ENCODE measurements around the gene NAALADL2. TPM values are rescaled to one million over a fixed set of nuclear protein-coding genes. Genes with fewer than 3 reads are reported as not detected.
"Not testable (repeated sequence)": the region's sequence is repeated elsewhere in the genome, so short reads cannot be mapped to it uniquely, and the experiment has no call there.

Gene NAALADL2
- total RNA-seq, 3 donors from 2014 or later, result 18.4 to 43.9 (median 20.8) TPM

DNA sequence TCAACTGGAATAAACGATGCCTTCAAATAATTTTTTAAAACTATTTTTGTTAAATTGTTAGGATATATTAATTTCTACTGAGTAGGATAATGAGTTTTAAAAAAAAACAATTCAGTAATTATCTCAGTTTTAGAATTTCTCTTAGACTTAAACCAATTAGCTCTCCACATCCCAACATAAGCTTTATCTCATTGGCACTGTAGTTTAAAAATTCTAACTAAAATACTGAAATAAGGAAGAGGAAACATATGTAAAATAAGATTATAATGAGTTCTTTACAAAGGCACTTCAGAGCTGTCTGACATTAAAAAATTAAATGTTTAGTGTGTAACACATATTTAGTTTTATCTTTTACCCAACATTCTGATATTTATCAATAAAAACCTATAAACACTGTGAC lies 558.3 kb downstream of the NAALADL2 start:
- no peaks in the 10 kb centered on the region for H3K4me1 ChIP-seq (ENCODE audit: low read depth)
- DNase-seq (no peak), ATAC-seq (no peak)
- intact Hi-C loops (cut with DNase I, micrococcal nuclease), result no loop called here
- TF ChIP-seq, protein P1, sequence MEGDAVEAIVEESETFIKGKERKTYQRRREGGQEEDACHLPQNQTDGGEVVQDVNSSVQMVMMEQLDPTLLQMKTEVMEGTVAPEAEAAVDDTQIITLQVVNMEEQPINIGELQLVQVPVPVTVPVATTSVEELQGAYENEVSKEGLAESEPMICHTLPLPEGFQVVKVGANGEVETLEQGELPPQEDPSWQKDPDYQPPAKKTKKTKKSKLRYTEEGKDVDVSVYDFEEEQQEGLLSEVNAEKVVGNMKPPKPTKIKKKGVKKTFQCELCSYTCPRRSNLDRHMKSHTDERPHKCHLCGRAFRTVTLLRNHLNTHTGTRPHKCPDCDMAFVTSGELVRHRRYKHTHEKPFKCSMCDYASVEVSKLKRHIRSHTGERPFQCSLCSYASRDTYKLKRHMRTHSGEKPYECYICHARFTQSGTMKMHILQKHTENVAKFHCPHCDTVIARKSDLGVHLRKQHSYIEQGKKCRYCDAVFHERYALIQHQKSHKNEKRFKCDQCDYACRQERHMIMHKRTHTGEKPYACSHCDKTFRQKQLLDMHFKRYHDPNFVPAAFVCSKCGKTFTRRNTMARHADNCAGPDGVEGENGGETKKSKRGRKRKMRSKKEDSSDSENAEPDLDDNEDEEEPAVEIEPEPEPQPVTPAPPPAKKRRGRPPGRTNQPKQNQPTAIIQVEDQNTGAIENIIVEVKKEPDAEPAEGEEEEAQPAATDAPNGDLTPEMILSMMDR (IDR thresholded peaks at IDR 0.05), result no peak
- no peaks in the 10 kb centered on the region for H3K9me3 ChIP-seq
- no peaks in the 10 kb centered on the region for H3K36me3 ChIP-seq (ENCODE audit: low read depth)
- no peak overlapping the region for H3K4me3 ChIP-seq

DNA sequence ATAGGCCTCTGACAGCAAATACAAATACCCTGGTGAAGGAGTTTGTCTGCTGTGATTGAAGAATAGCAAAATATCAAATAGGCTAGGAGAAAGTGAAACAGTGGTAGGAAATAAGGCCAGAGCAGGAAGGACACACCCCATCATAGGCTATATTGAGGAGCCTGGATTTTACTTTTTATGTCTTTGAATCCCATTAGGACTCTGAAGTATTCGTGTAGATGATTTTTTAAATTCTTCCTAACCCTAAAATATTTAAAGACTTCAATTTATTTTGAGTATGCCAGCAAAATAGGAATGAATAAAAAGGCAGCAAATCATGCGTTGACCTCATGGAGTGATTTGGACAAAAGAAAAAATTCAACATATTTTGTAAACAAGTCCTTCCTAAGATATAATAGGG lies 562.8 kb downstream of the NAALADL2 start:
- Histone ChIP-seq H3K9me3 (no peaks in the 10 kb centered on the region), H3K4me3 (no peak overlapping the region), H3K36me3 (ENCODE audit: low read depth) (no peaks in the 10 kb centered on the region), H3K4me1 (ENCODE audit: low read depth) (no peaks in the 10 kb centered on the region)
- no peak for DNase-seq
- intact Hi-C loops (cut with DNase I, micrococcal nuclease), result no loop called here
- TF ChIP-seq, protein P1 (IDR thresholded peaks at IDR 0.05), result no peak
- ATAC-seq, result no peak

DNA sequence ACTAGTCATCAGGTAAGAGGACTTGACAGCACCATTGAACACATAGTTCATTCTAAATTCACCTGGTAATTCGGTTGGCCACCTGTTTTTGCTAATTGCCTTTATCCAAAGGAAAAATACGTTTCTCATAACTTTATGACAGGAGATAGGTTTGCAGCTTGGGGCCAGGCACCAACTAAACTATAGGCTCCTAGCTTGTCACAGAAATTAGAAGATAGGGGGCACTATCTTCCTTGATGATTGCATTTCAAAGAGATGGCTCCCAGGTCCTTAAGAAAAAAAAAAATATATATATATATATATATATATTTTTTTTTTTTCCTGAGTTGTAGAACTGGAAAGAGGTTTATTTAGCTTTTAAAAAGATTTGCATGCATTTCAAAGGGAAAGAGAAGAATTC lies 563.6 kb downstream of the NAALADL2 start:
- intact Hi-C loops (cut with DNase I, micrococcal nuclease), result no loop called here
- H3K36me3 ChIP-seq (ENCODE audit: low read depth), result no peaks in the 10 kb centered on the region

DNA sequence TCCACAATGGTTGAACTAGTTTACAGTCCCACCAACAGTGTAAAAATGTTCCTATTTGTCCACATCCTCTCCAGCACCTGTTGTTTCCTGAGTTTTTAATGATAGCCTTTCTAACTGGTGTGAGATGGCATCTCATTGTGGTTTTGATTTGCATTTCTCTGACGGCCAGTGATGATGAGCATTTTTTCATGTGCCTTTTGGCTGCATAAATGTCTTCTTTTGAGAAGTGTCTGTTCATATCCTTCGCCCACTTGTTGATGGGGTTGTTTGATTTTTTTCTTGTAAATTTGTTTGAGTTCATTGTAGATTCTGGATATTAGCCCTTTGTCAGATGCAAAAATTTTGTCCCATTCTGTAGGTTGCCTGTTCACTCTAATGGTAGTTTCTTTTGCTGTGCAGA lies 564.7 kb downstream of the NAALADL2 start:
- H3K36me3 ChIP-seq (ENCODE audit: low read depth); H3K9me3 ChIP-seq; H3K4me1 ChIP-seq (ENCODE audit: low read depth); intact Hi-C loops (cut with DNase I, micrococcal nuclease); H3K4me3 ChIP-seq; DNase-seq; ATAC-seq: not testable (repeated sequence)

More for the DNA sequence above, 563.6 kb downstream of the NAALADL2 start:
- TF ChIP-seq, protein P1 (IDR thresholded peaks at IDR 0.05), result no peak
- H3K4me3 ChIP-seq, result no peak overlapping the region
- H3K9me3 ChIP-seq, result no peaks in the 10 kb centered on the region
- no peak for DNase-seq
- ATAC-seq, result no peak
- no peaks in the 10 kb centered on the region for H3K4me1 ChIP-seq (ENCODE audit: low read depth)

DNA sequence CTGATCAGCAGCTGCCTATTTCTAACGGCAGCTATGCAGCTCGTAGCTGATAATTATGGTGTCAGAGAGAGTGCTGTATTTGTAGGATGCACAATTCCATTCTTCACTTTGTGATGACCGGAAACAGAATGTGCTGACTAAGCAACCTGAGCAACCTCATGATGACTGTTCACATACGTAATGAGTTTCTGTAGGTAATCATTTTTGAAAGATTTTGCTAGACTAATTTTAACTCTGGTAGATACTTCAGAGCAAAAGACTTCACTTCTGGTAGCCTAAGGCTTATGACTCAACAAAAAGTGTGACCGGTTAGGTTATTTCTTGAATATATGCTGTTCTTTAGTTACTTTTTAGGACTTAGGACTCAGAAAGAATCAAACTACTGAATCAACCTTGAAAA lies 567.7 kb downstream of the NAALADL2 start:
- no peak for DNase-seq
- Histone ChIP-seq H3K9me3 (no peaks in the 10 kb centered on the region), H3K36me3 (ENCODE audit: low read depth) (no peaks in the 10 kb centered on the region), H3K4me3 (no peak overlapping the region), H3K4me1 (ENCODE audit: low read depth) (peaks cover 4% of the 10 kb centered on the region)
- TF ChIP-seq, protein P1 (IDR thresholded peaks at IDR 0.05), result no peak
- no peak for ATAC-seq
- intact Hi-C loops (cut with DNase I, micrococcal nuclease), result no loop called here

DNA sequence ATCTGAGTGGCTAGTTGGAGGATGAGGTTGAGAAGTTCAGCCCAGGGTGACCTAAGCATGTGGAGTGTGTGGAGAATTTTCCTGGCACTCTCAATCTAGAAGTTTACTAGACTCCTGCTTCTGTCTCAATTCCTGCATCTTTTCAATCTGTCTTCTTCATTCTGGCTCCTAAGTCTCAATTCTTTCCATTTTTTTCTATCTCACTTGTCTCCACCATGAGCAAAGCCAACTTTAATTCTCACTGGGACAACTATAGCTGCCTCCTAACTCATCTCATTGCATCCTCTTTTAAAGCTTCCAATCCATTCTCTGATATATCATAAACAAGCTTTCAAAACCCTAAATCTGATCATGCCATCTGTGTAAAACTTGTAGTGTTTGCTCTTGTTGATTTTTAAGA lies 569.3 kb downstream of the NAALADL2 start:
- H3K4me1 ChIP-seq (ENCODE audit: low read depth), result peaks cover 4% of the 10 kb centered on the region
- DNase-seq, result no peak
- intact Hi-C loops (cut with DNase I, micrococcal nuclease), result no loop called here

More for the DNA sequence above, 569.3 kb downstream of the NAALADL2 start:
- ATAC-seq, result no peak
- Histone ChIP-seq H3K36me3 (ENCODE audit: low read depth) (no peaks in the 10 kb centered on the region), H3K9me3 (no peaks in the 10 kb centered on the region), H3K4me3 (no peak overlapping the region)
- TF ChIP-seq, protein P1 (IDR thresholded peaks at IDR 0.05), result no peak

Data from mucosa of descending colon (tissue), 3 donors.